AG09309 (cell line): Measurements from ENCODE around the gene SGPL1.

Experiments
- DNase-seq: peaks from one replicate; pipeline ENCODE4 v3.0.0-alpha.2; 2010; ENCODE audit warnings: low read depth
- H3K4me3 ChIP-seq: 2 replicates; pipeline ENCODE4 v1.5.1; 2011; ENCODE audit warnings: mild to moderate bottlenecking, low read depth, low read length, moderate library complexity; ENCODE audit not compliant: control insufficient read depth
- CTCF ChIP-seq: IDR thresholded peaks from 2 replicates; pipeline ENCODE4 v1.5.1; 2011; ENCODE audit warnings: mild to moderate bottlenecking, low read depth, low read length, inconsistent platforms; ENCODE audit not compliant: insufficient read depth, control insufficient read depth; ENCODE audit errors: missing control alignments

SGPL1 gene

DNA sequence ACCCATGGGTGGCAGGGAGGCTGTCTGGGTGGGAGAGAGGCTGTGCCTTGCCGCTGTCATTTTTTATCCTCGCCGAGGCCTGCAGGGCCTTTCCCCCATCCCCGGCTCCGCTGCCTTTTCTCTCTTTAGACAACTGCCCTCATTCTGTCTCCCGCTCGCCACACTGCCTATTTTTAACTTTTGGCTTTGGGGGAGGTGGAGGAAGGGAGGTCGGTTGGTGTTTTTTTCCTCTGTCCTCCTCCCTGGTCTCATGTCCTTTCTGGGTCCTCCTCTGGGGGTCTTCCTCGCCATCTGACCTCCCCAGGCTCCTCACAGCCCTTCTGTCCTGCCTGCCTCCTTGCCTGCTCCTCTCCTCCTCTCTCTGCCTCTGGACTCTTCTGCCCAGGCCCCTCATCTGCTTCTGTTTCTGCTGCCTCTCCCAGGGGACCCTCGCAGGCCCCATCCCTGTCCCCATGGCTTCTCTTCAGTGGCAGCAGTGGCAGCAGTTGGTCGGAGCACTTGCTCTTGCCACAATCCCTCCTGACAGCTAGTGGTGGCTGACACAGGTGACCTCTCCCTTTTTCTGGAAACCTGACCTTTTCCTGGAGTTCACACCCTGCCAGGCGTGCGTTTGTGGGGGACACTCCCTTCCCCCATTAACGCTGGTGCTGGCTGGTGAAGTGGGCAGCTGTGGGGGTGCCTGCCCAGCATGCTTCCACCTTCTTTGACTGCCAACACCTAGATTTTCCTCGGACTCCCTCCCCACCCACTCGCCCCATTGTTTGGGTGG, 92.1 kb downstream of the SGPL1 start:
- TF ChIP-seq CTCF, result no peak
- no peak overlapping the region for H3K4me3 ChIP-seq
- DNase-seq, result no peak

GRCh38 chr10:70908406-70909296, 92.9 kb downstream of the SGPL1 start:
- TF ChIP-seq CTCF, result no peak
- H3K4me3 ChIP-seq, result no peak overlapping the region
- DNase-seq, result no peak

- H3K4me3 ChIP-seq, result no peak overlapping the region
- TF ChIP-seq CTCF, result no peak
- DNase-seq, result no peak
Observed at GRCh38 chr10:70909326-70909935, 93.7 kb downstream of the SGPL1 start.

DNA sequence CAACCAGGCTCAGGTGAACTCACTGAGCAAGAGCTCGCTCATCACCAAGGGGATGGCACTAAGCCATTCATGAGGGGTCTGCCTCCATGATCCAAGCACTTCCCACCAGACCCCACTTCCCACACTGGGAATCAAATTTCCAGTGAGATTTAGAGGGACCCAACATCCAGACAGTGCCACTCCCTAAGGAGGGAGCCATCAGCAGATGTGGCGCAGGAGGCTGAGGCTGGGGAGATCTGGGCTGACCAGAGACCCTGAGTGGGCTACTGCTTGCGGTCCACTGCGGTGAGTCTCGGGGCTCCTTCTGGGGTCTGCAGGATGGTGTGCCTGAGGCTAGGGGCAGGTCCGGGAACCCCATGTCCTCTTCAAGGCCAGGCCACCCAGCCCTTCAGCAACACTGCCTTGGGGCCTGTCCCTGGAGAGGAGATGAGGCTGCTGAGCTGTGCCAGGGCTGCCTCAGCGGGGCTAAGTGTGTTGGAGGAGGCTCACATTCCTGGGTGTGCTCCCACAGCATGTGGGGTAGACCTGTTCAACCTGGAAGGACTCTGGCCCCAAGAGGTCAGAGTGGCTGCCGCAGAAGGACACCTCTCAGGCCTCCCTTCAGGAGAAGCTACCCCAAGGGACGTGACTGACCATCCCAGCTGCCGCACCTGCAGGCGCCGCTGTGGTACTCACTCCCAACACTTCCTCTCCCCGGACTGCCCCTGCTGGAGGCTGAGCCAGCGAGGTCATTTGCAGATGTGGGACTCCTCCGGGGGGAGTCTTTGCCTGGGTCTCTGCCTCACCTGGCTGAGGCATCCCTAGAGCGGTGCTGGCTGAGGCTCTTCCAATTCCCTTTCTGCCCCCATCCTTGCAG, 95.0 kb downstream of the SGPL1 start:
- DNase-seq, result no peak
- no peak for TF ChIP-seq CTCF
- no peak overlapping the region for H3K4me3 ChIP-seq

GRCh38 chr10:70911386-70911785, 95.6 kb downstream of the SGPL1 start:
- TF ChIP-seq CTCF, result no peak
- no peak overlapping the region for H3K4me3 ChIP-seq
- no peak for DNase-seq

DNA sequence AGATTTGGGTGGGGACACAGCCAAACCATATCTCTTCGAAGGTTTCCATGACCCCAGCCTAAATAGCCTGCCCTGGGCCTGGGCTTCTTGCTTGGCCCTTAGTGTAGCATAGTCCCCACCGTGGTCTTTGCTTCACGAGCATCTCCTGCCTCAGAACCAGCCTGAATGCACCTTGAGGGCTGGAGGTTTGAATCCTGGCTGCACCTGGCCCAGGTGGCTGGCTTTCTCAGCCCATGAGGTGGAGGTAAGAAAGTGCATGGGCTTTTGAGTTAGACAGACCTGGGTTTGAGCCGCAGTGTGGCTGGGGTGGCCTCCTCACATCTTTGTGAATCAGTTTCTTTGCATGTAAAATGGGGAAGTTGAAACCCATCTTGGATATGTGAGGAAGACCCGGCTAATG, 96.8 kb downstream of the SGPL1 start:
- DNase-seq, result no peak
- H3K4me3 ChIP-seq, result no peak overlapping the region
- no peak for TF ChIP-seq CTCF
